ENCODE measurements around the gene CD8A.
A peak's percentile ranks its signal among the peaks of the same experiment; 100 is the strongest.

The CD8A gene

GRCh38 chr2:86806059-86806857 lies 15.5 kb upstream of the CD8A start:
- H3K27me3 ChIP-seq (ENCODE audit: insufficient read depth, low read length, poor library complexity), result no peaks in the 10 kb centered on the region

GRCh38 chr2:86800856-86801567 lies 10.3 kb upstream of the CD8A start:
- no peak overlapping the region for H3K9ac ChIP-seq (ENCODE audit: low read depth, low read length)
- ATAC-seq (ENCODE audit: insufficient read depth, low read depth), result no peak

More at GRCh38 chr2:86806059-86806857, 15.5 kb upstream of the CD8A start:
- Histone ChIP-seq H4K20me1 (ENCODE audit: insufficient read depth, low read length) (no peaks in the 10 kb centered on the region), H3K79me2 (ENCODE audit: insufficient read depth, low read length) (no peaks in the 10 kb centered on the region), H3K36me3 (ENCODE audit: insufficient read depth, low read length) (no peaks in the 10 kb centered on the region), H3K4me3 (ENCODE audit: low read depth in 1 of 2, low read length in 2 of 2) (no peak overlapping the region), H2AFZ (ENCODE audit: low read depth, low read length) (no peak overlapping the region), H3K9ac (ENCODE audit: low read depth, low read length) (no peak overlapping the region), H3K9me3 (ENCODE audit: insufficient read depth, low read length, severe bottlenecking) (no peaks in the 10 kb centered on the region), H3K27ac (ENCODE audit: low read length) (no peak overlapping the region), H3K4me2 (ENCODE audit: insufficient read depth, low read length) (no peak overlapping the region), H3K4me1 (ENCODE audit: insufficient read depth, low read length) (peaks cover 20% of the 10 kb centered on the region)
- DNase-seq (no peak), ATAC-seq (ENCODE audit: insufficient read depth, low read depth) (no peak)
- TF ChIP-seq EZH2 (IDR thresholded peaks at IDR 0.05; ENCODE audit: borderline replicate concordance, low read depth, low read length, severe bottlenecking), result no peak
- TF ChIP-seq, protein P1, sequence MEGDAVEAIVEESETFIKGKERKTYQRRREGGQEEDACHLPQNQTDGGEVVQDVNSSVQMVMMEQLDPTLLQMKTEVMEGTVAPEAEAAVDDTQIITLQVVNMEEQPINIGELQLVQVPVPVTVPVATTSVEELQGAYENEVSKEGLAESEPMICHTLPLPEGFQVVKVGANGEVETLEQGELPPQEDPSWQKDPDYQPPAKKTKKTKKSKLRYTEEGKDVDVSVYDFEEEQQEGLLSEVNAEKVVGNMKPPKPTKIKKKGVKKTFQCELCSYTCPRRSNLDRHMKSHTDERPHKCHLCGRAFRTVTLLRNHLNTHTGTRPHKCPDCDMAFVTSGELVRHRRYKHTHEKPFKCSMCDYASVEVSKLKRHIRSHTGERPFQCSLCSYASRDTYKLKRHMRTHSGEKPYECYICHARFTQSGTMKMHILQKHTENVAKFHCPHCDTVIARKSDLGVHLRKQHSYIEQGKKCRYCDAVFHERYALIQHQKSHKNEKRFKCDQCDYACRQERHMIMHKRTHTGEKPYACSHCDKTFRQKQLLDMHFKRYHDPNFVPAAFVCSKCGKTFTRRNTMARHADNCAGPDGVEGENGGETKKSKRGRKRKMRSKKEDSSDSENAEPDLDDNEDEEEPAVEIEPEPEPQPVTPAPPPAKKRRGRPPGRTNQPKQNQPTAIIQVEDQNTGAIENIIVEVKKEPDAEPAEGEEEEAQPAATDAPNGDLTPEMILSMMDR (IDR thresholded peaks at IDR 0.05; ENCODE audit: borderline replicate concordance, extremely low read depth, low read length, poor library complexity, severe bottlenecking), result no peak

DNA sequence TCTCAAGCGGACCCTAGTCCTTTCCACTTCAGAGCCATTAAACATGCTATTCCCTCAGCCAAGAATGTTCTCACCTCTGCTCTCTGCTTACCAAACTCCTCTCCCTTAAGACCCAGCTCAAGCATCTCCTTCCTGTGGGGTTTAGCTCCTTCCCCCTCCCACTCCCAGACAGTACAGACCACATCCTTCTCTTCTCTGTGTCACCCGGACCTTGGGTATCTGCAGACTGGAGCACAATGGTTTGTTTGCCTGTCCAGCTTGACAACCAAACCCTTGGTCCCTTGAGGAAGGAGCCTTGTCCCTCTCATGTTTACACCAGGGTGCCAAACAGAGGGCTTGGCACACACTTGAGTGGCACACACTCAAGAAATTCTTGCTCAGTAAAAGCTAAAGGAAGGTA lies 4.1 kb upstream of the CD8A start:
- H3K4me2 ChIP-seq (ENCODE audit: insufficient read depth, low read length), result no peak overlapping the region
- H3K27ac ChIP-seq (ENCODE audit: low read length), result peak overlapping the region; percentile 33; the same call in 1 of the 2 replicates
- H3K36me3 ChIP-seq (ENCODE audit: insufficient read depth, low read length), result no peaks in the 10 kb centered on the region
- peaks cover 14% of the 10 kb centered on the region for H3K4me1 ChIP-seq (ENCODE audit: insufficient read depth, low read length)
- no peaks in the 10 kb centered on the region for H3K27me3 ChIP-seq (ENCODE audit: insufficient read depth, low read length, poor library complexity)
- TF ChIP-seq, protein P1 (IDR thresholded peaks at IDR 0.05; ENCODE audit: borderline replicate concordance, extremely low read depth, low read length, poor library complexity, severe bottlenecking), result no peak
- ATAC-seq (ENCODE audit: insufficient read depth, low read depth) (peak; percentile 98), DNase-seq (peak; percentile 55)
- no peaks in the 10 kb centered on the region for H3K79me2 ChIP-seq (ENCODE audit: insufficient read depth, low read length)
- H3K4me3 ChIP-seq (ENCODE audit: low read depth in 1 of 2, low read length in 2 of 2), result no peak overlapping the region
- no peaks in the 10 kb centered on the region for H4K20me1 ChIP-seq (ENCODE audit: insufficient read depth, low read length)
- peaks cover 13% of the 10 kb centered on the region for H3K9me3 ChIP-seq (ENCODE audit: insufficient read depth, low read length, severe bottlenecking)
- H3K9ac ChIP-seq (ENCODE audit: low read depth, low read length), result no peak overlapping the region
- peak overlapping the region; percentile 45 for H2AFZ ChIP-seq (ENCODE audit: low read depth, low read length)

More at GRCh38 chr2:86800856-86801567, 10.3 kb upstream of the CD8A start:
- Histone ChIP-seq H3K36me3 (ENCODE audit: insufficient read depth, low read length) (no peaks in the 10 kb centered on the region), H3K4me1 (ENCODE audit: insufficient read depth, low read length) (no peaks in the 10 kb centered on the region), H3K79me2 (ENCODE audit: insufficient read depth, low read length) (no peaks in the 10 kb centered on the region), H3K27me3 (ENCODE audit: insufficient read depth, low read length, poor library complexity) (no peaks in the 10 kb centered on the region), H3K4me3 (ENCODE audit: low read depth in 1 of 2, low read length in 2 of 2) (no peak overlapping the region), H4K20me1 (ENCODE audit: insufficient read depth, low read length) (no peaks in the 10 kb centered on the region), H2AFZ (ENCODE audit: low read depth, low read length) (no peak overlapping the region), H3K9me3 (ENCODE audit: insufficient read depth, low read length, severe bottlenecking) (peaks cover 13% of the 10 kb centered on the region), H3K27ac (ENCODE audit: low read length) (no peak overlapping the region), H3K4me2 (ENCODE audit: insufficient read depth, low read length) (no peak overlapping the region)
- no peak for DNase-seq
- TF ChIP-seq, protein P1 (IDR thresholded peaks at IDR 0.05; ENCODE audit: borderline replicate concordance, extremely low read depth, low read length, poor library complexity, severe bottlenecking), result no peak
- no peak for TF ChIP-seq EZH2 (IDR thresholded peaks at IDR 0.05; ENCODE audit: borderline replicate concordance, low read depth, low read length, severe bottlenecking)
